ENCODE measurements around the gene MON2. TPM values are rescaled to one million over a fixed set of nuclear protein-coding genes. Genes with fewer than 3 reads are reported as not detected.

The MON2 gene
- total and polyA plus RNA-seq, 10 of the 15 experiments (the other 5 are each of a cell fraction or from before 2014, with no cell fraction given): 5.4 to 34.3 (median 23.4) TPM

DNA sequence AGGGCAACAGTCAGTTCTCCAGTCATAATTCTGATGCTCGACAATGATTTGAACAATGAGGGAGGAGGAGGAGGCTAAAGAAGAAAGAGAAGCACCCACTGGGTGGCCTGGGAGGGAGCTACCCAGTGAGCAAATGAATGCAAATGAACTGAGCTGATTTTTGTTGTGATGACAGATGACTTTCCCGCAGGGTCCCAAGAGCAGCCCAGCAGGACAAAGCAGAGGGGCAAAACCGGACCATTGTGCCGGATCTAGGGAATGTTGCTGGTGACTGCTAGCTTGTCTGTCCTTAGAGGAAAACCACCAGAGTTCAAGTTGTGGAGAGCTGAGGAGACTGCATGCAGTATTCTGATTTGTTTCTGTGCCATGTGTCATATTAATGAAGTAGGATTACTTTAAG is 162.8 kb downstream of the MON2 start (continued):
- TF ChIP-seq TCF3 (IDR thresholded peaks at IDR 0.05; ENCODE audit: borderline replicate concordance, insufficient read depth, low read depth, low read length): no peak
- TF ChIP-seq POU2F2 (IDR thresholded peaks at IDR 0.05; ENCODE audit: borderline replicate concordance, low read depth, low read length): no peak
- TF ChIP-seq KDM1A (IDR thresholded peaks at IDR 0.05; ENCODE audit: borderline replicate concordance): no peak
- TF ChIP-seq, protein P1, sequence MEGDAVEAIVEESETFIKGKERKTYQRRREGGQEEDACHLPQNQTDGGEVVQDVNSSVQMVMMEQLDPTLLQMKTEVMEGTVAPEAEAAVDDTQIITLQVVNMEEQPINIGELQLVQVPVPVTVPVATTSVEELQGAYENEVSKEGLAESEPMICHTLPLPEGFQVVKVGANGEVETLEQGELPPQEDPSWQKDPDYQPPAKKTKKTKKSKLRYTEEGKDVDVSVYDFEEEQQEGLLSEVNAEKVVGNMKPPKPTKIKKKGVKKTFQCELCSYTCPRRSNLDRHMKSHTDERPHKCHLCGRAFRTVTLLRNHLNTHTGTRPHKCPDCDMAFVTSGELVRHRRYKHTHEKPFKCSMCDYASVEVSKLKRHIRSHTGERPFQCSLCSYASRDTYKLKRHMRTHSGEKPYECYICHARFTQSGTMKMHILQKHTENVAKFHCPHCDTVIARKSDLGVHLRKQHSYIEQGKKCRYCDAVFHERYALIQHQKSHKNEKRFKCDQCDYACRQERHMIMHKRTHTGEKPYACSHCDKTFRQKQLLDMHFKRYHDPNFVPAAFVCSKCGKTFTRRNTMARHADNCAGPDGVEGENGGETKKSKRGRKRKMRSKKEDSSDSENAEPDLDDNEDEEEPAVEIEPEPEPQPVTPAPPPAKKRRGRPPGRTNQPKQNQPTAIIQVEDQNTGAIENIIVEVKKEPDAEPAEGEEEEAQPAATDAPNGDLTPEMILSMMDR (IDR thresholded peaks at IDR 0.05 in 2 of 3, conservative IDR thresholded peaks at IDR 0.05 in 1 of 3; ENCODE audit: control insufficient read depth in 2 of 3, extremely low read depth in 1 of 3, insufficient read depth in 1 of 3, low read depth in 3 of 3, low read length in 3 of 3): no peak

DNA sequence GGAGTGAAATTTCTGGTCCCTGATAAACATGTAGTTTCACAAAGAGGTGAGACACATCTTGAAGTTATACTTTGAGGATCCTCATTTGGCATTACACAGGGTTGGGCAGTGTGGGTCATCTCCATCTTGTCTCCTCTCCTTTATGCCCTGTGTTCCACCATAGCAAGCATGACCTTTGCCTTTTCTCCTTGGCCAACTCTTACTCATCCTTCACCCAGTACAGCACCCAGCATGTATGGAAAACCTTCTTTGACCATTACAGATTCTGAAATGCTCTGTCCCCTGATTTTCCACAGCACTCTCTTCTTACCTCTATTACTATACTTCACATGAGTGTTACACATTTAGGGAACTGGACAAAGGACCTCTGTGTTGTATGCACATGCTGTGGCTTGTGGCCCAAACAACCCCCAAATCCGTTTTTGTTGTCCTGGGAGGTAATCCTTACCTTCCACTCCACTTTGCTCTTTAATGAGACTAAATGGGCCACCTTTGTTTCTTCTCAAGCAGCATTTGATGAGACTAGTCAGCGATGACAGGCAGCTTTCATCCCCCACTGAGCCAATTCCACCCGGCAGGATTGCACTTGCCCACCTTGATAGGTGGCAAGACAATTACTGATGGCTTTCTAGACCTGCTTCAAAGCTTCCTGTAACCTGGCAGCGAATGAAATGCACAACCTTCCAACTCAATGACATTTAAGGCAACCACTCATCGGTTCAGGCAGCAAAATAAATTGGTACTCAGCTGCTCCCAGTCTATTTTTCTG is 163.5 kb downstream of the MON2 start:
- BruUV-seq (replicated peaks): no TSS peak
- no peaks in the 10 kb centered on the region for H3K79me2 ChIP-seq (ENCODE audit: control insufficient read depth, insufficient read depth, low read length)
- CTCF ChIA-PET: interaction anchor here (0.6 to 1.8 kb wide), 3 partner anchors 10 to 164 kb away, joined by 3 to 4 read pairs (median 3); no protein-coding TSS in a partner anchor
- H3K4me2 ChIP-seq (ENCODE audit: control insufficient read depth, insufficient read depth): no peak overlapping the region
- FAIRE-seq (no peak), DNase-seq (ENCODE audit: low read depth, low spot score) (no peak), ATAC-seq (no peak)
- in situ Hi-C loops (cut with MboI): no loop called here
- RAD21 ChIA-PET (ENCODE audit: unreplicated experiment): interaction anchor here (0.9 to 1.3 kb wide), 3 partner anchors 12 to 164 kb away, joined by 4 to 5 read pairs (median 4); no protein-coding TSS in a partner anchor
- H3K27me3 ChIP-seq (replicated peaks in 1 of 2; ENCODE audit: control insufficient read depth in 2 of 2, insufficient read depth in 2 of 2, low read length in 1 of 2): peaks cover 2 to 8% of the 10 kb centered on the region in 2 experiments
- WGBS (ENCODE audit: insufficient coverage, insufficient replicate concordance, low lambda C conversion rate, missing lambda C conversion rate): 72% methylated on average over 5 of the region's 5 CpGs
- no peak overlapping the region for H3K9ac ChIP-seq (ENCODE audit: control insufficient read depth, insufficient read depth, low read length)
- no peak overlapping the region for H2AFZ ChIP-seq (ENCODE audit: control insufficient read depth, low read depth, low read length)
- SMC1A ChIA-PET (ENCODE audit: uncharacterized antibody, unreplicated experiment): interaction anchor here (1.0 kb wide), 1 partner anchor 164 kb away, joined by 4 read pairs; no protein-coding TSS in a partner anchor
- intact Hi-C loops (cut with micrococcal nuclease; ENCODE audit: unreplicated experiment): no loop called here
- H3K4me3 ChIP-seq: no peak overlapping the region
- no peak overlapping the region for H3K27ac ChIP-seq (ENCODE audit: control insufficient read depth, insufficient read depth)
- POLR2A ChIA-PET: no interaction called here
- H4K20me1 ChIP-seq (ENCODE audit: control insufficient read depth, insufficient read depth): no peaks in the 10 kb centered on the region
- H3K9me3 ChIP-seq (replicated peaks; ENCODE audit: control insufficient read depth, insufficient read depth, low read length): no peaks in the 10 kb centered on the region
- H3K4me1 ChIP-seq (ENCODE audit: control insufficient read depth, insufficient read depth, low read length): peaks cover 3% of the 10 kb centered on the region
- no peaks in the 10 kb centered on the region for H3K36me3 ChIP-seq (ENCODE audit: control insufficient read depth in 2 of 2, insufficient read depth in 2 of 2, low read length in 1 of 2)
- TF ChIP-seq RUNX3 (IDR thresholded peaks at IDR 0.05; ENCODE audit: low read length) (no peak), JUNB (IDR thresholded peaks at IDR 0.05) (no peak), SMAD5 (IDR thresholded peaks at IDR 0.05; ENCODE audit: low read depth) (no peak), DPF2 (IDR thresholded peaks at IDR 0.05) (no peak), NR2F1 (conservative IDR thresholded peaks at IDR 0.05) (no peak), NFYA (IDR thresholded peaks at IDR 0.05; ENCODE audit: borderline replicate concordance, low read depth, low read length) (no peak), CBX3 (IDR thresholded peaks at IDR 0.05; ENCODE audit: borderline replicate concordance, low read depth) (no peak), SREBF1 (IDR thresholded peaks at IDR 0.05; ENCODE audit: low read length) (no peak)
- TF ChIP-seq, protein P2, sequence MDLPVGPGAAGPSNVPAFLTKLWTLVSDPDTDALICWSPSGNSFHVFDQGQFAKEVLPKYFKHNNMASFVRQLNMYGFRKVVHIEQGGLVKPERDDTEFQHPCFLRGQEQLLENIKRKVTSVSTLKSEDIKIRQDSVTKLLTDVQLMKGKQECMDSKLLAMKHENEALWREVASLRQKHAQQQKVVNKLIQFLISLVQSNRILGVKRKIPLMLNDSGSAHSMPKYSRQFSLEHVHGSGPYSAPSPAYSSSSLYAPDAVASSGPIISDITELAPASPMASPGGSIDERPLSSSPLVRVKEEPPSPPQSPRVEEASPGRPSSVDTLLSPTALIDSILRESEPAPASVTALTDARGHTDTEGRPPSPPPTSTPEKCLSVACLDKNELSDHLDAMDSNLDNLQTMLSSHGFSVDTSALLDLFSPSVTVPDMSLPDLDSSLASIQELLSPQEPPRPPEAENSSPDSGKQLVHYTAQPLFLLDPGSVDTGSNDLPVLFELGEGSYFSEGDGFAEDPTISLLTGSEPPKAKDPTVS (IDR thresholded peaks at IDR 0.05; ENCODE audit: low read depth, low read length): no peak
- TF ChIP-seq, protein P3, sequence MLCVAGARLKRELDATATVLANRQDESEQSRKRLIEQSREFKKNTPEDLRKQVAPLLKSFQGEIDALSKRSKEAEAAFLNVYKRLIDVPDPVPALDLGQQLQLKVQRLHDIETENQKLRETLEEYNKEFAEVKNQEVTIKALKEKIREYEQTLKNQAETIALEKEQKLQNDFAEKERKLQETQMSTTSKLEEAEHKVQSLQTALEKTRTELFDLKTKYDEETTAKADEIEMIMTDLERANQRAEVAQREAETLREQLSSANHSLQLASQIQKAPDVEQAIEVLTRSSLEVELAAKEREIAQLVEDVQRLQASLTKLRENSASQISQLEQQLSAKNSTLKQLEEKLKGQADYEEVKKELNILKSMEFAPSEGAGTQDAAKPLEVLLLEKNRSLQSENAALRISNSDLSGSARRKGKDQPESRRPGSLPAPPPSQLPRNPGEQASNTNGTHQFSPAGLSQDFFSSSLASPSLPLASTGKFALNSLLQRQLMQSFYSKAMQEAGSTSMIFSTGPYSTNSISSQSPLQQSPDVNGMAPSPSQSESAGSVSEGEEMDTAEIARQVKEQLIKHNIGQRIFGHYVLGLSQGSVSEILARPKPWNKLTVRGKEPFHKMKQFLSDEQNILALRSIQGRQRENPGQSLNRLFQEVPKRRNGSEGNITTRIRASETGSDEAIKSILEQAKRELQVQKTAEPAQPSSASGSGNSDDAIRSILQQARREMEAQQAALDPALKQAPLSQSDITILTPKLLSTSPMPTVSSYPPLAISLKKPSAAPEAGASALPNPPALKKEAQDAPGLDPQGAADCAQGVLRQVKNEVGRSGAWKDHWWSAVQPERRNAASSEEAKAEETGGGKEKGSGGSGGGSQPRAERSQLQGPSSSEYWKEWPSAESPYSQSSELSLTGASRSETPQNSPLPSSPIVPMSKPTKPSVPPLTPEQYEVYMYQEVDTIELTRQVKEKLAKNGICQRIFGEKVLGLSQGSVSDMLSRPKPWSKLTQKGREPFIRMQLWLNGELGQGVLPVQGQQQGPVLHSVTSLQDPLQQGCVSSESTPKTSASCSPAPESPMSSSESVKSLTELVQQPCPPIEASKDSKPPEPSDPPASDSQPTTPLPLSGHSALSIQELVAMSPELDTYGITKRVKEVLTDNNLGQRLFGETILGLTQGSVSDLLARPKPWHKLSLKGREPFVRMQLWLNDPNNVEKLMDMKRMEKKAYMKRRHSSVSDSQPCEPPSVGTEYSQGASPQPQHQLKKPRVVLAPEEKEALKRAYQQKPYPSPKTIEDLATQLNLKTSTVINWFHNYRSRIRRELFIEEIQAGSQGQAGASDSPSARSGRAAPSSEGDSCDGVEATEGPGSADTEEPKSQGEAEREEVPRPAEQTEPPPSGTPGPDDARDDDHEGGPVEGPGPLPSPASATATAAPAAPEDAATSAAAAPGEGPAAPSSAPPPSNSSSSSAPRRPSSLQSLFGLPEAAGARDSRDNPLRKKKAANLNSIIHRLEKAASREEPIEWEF (IDR thresholded peaks at IDR 0.05; ENCODE audit: insufficient replicate concordance, low read depth, low read length): no peak
